Measurements from ENCODE around the gene RCN2.
"Not testable (repeated sequence)": the region's sequence is repeated elsewhere in the genome, so short reads cannot be mapped to it uniquely, and the experiment has no call there.

Gene RCN2, protein sequence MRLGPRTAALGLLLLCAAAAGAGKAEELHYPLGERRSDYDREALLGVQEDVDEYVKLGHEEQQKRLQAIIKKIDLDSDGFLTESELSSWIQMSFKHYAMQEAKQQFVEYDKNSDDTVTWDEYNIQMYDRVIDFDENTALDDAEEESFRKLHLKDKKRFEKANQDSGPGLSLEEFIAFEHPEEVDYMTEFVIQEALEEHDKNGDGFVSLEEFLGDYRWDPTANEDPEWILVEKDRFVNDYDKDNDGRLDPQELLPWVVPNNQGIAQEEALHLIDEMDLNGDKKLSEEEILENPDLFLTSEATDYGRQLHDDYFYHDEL
- total RNA-seq = 21.1 to 34.9 (median 25.8) reads per million in 3 donors

DNA sequence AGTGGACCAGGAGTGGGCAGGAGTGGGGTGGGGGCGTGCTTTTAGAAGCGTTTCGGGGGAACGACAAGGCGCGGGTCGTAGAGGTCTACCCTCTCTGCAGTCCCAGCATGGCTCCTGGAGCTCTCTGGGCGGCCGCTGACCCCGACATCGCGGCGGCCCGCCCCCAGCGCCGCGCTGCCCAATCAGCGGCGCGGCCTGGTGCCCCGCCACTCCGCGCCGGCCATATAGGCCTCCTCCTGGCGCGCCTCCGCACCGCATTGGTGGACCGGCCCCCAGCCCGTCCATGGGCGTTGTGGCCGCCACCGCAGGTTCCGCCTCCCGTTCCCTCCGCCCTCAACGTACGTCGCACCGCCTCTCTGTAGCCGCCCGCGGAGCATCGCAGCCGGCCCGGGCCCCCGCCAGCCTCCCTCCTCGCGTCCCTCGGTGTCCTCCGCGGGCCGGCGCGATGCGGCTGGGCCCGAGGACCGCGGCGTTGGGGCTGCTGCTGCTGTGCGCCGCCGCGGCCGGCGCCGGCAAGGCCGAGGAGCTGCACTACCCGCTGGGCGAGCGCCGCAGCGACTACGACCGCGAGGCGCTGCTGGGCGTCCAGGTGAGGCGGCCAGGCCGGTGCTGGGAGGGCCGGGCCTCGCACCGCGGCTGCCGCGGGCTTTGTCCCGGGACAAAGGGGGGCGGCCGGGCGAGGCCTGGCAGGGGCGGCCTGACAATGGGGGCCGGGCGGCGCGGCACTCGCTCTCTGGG is at the start of gene RCN2:
TSS of gene RCN2 (plus strand) at position 353 of the 738 bp plus-strand sequence. CDS start at position 446, 93 bp downstream.
- Histone ChIP-seq H3K4me1 (ENCODE audit: control insufficient read depth, insufficient read depth, low read length, poor library complexity, severe bottlenecking) (peaks cover 4% of the 10 kb centered on the region), H3K27me3 (replicated peaks; ENCODE audit: control insufficient read depth, insufficient read depth, low read length, poor library complexity, severe bottlenecking) (no peaks in the 10 kb centered on the region), H3K36me3 (ENCODE audit: control insufficient read depth, insufficient read depth, low read length) (peaks cover 3% of the 10 kb centered on the region), H3K4me3 (ENCODE audit: insufficient read depth, low read depth, low read length, poor library complexity, severe bottlenecking) (peak within 1 kb of the TSS; percentile 79), H3K9me3 (ENCODE audit: control insufficient read depth, low read length) (no peaks in the 10 kb centered on the region), H3K27ac (ENCODE audit: insufficient read depth, low read length, poor library complexity, severe bottlenecking) (peak within 1 kb of the TSS; percentile 63)
- peak; percentile 87 to 89 (median 87) for DNase-seq

DNA sequence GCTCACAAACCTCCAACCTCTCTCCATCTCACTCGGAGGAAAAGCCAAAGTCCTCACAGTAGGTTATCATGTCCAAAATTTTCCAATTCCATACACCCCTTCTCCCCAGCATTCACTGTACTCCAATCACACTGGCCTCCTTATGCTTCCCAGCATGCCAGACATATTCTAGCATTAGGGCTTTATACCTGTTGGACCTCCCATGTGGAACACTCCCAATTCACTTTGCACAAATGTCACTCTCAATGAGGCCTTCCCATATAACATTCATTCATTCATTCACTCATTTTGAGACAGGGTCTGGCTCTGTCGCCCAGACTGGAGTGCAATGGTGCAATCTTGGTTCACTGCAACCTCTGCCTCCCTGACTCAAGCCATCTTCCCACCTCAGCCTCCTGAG is 46.3 kb upstream of the RCN2 start:
- H3K27ac ChIP-seq (ENCODE audit: insufficient read depth, low read length, poor library complexity, severe bottlenecking) = no peak overlapping the region
- H3K36me3 ChIP-seq (ENCODE audit: control insufficient read depth, insufficient read depth, low read length) = peaks cover 6% of the 10 kb centered on the region
- H3K4me3 ChIP-seq (ENCODE audit: insufficient read depth, low read depth, low read length, poor library complexity, severe bottlenecking) = no peak overlapping the region
- H3K9me3 ChIP-seq (ENCODE audit: control insufficient read depth, low read length) = no peaks in the 10 kb centered on the region
- no peaks in the 10 kb centered on the region for H3K27me3 ChIP-seq (replicated peaks; ENCODE audit: control insufficient read depth, insufficient read depth, low read length, poor library complexity, severe bottlenecking)
- DNase-seq = no peak
- no peaks in the 10 kb centered on the region for H3K4me1 ChIP-seq (ENCODE audit: control insufficient read depth, insufficient read depth, low read length, poor library complexity, severe bottlenecking)

DNA sequence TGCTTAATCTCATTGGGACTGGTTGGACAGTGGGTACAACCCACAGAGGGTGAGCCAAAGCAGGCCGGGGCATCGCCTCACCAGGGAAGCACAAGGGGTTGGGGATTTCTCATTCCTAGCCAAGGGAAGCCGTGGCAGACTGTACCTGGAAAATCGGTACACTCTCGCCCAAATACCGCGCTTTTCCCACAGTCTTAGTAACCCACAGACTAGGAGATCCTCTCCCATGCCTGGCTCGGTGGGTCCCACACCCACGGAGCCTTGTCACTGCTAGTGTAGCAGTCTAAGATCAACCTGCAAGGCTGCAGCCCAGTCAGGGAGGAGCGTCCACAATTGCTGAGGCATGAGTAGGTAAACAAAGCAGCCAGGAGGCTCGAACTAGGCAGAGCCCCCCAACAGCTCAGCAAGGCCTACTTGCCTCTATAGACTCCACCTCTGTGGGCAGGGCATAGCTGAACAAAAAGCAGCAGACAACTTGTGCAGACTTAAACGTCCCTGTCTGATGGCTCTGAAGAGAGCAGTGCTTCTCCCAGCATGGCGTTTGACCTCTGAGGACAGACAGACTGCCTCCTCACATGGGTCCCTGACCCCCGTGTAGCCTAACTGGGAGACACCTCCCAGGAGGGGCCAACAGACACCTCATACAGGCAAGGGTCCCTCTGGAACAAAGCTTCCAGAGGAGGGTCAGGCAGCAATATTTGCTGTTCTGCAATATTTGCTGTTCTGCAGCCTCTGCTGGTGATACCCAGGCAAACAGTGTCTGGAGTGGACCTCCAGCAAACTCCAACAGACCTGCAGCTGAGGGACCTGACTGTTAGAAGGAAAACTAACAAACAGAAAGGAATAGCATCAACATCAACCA is 44.0 kb upstream of the RCN2 start:
- not testable (repeated sequence) for H3K4me3 ChIP-seq (ENCODE audit: insufficient read depth, low read depth, low read length, poor library complexity, severe bottlenecking); DNase-seq; H3K9me3 ChIP-seq (ENCODE audit: control insufficient read depth, low read length); H3K27ac ChIP-seq (ENCODE audit: insufficient read depth, low read length, poor library complexity, severe bottlenecking); H3K4me1 ChIP-seq (ENCODE audit: control insufficient read depth, insufficient read depth, low read length, poor library complexity, severe bottlenecking); H3K36me3 ChIP-seq (ENCODE audit: control insufficient read depth, insufficient read depth, low read length); H3K27me3 ChIP-seq (replicated peaks; ENCODE audit: control insufficient read depth, insufficient read depth, low read length, poor library complexity, severe bottlenecking)

DNA sequence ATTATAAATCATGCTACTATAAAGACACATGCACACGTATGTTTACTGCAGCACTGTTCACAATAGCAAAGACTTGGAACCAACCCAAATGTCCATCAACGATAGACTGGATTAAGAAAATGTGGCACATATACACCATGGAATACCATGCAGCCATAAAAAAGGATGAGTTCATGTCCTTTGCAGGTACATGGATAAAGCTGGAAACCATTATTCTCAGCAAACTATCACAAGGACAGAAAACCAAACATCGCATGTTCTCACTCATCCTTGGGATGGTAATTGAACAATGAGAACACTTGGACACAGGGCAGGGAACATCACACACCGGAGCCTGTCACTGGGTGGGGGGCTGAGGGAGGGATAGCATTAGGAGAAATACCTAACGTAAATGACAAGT is 38.7 kb upstream of the RCN2 start:
- not testable (repeated sequence) for H3K9me3 ChIP-seq (ENCODE audit: control insufficient read depth, low read length); DNase-seq

DNA sequence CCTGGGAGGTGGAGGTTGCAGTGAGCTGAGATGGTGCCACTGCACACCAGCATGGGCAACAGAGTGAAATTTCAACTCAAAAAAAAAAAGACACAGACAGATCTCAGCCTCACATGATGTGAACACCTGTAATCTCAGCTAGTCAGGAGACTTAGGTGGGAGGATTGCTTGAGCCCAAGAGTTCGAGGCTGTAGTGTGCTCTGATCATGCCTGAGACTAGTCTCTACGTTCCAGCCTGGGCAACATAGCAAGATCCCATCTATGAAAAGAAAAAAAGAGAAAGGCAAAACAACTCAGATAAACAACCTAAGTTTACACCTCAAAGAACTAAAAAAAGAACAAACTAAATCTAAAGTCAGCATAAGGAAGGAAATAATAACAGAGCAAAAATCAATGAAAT is 37.4 kb upstream of the RCN2 start:
- no peak overlapping the region for H3K27ac ChIP-seq (ENCODE audit: insufficient read depth, low read length, poor library complexity, severe bottlenecking)
- H3K36me3 ChIP-seq (ENCODE audit: control insufficient read depth, insufficient read depth, low read length) = no peaks in the 10 kb centered on the region
- no peaks in the 10 kb centered on the region for H3K4me1 ChIP-seq (ENCODE audit: control insufficient read depth, insufficient read depth, low read length, poor library complexity, severe bottlenecking)
- no peak overlapping the region for H3K4me3 ChIP-seq (ENCODE audit: insufficient read depth, low read depth, low read length, poor library complexity, severe bottlenecking)
- H3K9me3 ChIP-seq (ENCODE audit: control insufficient read depth, low read length) = no peaks in the 10 kb centered on the region
- no peaks in the 10 kb centered on the region for H3K27me3 ChIP-seq (replicated peaks; ENCODE audit: control insufficient read depth, insufficient read depth, low read length, poor library complexity, severe bottlenecking)
- DNase-seq = no peak

More for the DNA sequence above, 38.7 kb upstream of the RCN2 start:
- H3K27ac ChIP-seq (ENCODE audit: insufficient read depth, low read length, poor library complexity, severe bottlenecking); H3K4me3 ChIP-seq (ENCODE audit: insufficient read depth, low read depth, low read length, poor library complexity, severe bottlenecking); H3K27me3 ChIP-seq (replicated peaks; ENCODE audit: control insufficient read depth, insufficient read depth, low read length, poor library complexity, severe bottlenecking); H3K36me3 ChIP-seq (ENCODE audit: control insufficient read depth, insufficient read depth, low read length); H3K4me1 ChIP-seq (ENCODE audit: control insufficient read depth, insufficient read depth, low read length, poor library complexity, severe bottlenecking): not testable (repeated sequence)

DNA sequence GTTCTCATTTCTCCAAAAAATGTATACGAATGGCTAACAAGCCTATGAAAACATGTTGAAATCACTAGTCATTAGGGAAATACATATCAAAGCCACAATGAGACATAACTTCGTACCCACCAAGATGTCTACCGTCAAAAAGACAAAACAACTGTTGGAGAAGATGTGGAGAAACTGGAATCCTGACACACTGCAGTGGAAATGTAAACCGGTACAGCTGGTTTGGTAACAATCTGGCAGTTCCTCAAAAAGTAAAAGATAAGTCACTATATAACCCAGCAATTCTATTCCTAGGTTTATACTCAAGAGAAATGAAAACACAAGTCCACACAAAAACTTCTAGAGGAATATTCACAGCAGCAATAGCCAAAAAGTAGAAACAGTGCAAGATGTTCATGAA is 33.4 kb upstream of the RCN2 start:
- Histone ChIP-seq H3K9me3 (ENCODE audit: control insufficient read depth, low read length) (no peaks in the 10 kb centered on the region), H3K4me1 (ENCODE audit: control insufficient read depth, insufficient read depth, low read length, poor library complexity, severe bottlenecking) (no peaks in the 10 kb centered on the region), H3K27ac (ENCODE audit: insufficient read depth, low read length, poor library complexity, severe bottlenecking) (no peak overlapping the region), H3K4me3 (ENCODE audit: insufficient read depth, low read depth, low read length, poor library complexity, severe bottlenecking) (no peak overlapping the region), H3K27me3 (replicated peaks; ENCODE audit: control insufficient read depth, insufficient read depth, low read length, poor library complexity, severe bottlenecking) (no peaks in the 10 kb centered on the region), H3K36me3 (ENCODE audit: control insufficient read depth, insufficient read depth, low read length) (no peaks in the 10 kb centered on the region)
- DNase-seq = no peak

DNA sequence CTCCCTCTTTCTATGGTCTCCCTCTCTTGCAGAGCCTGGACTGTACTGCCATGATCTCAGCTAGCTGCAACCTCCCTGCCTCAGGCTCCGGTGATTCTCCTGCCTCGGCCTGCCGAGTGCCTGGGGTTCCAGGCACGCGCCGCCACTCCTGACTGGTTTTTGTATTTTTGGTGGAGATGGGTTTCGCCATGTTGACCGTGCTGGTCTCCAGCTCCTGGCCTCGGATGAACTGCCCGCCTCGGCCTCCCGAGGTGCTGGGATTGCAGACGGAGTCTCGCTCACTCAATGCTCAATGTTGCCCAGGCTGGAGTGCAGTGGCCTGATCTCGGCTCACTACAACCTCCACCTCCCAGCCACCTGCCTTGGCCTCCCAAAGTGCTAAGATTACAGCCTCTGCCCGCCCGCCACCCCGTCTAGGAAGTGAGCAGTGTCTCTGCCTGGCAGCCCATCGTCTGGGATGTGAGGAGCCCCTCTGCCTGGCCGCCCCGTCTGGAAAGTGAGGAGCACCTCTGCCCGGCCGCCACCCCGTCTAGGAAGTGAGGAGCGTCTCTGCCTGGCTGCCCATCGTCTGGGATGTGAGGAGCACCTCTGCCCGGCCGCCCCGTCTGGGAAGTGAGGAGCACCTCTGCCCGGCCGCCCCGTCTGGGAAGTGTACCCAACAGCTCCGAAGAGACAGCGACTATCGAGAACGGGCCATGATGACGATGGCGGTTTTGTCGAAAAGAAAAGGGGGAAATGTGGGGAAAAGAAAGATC is 32.2 kb upstream of the RCN2 start:
- not testable (repeated sequence) for H3K27ac ChIP-seq (ENCODE audit: insufficient read depth, low read length, poor library complexity, severe bottlenecking); H3K4me1 ChIP-seq (ENCODE audit: control insufficient read depth, insufficient read depth, low read length, poor library complexity, severe bottlenecking); H3K4me3 ChIP-seq (ENCODE audit: insufficient read depth, low read depth, low read length, poor library complexity, severe bottlenecking); H3K9me3 ChIP-seq (ENCODE audit: control insufficient read depth, low read length); DNase-seq; H3K27me3 ChIP-seq (replicated peaks; ENCODE audit: control insufficient read depth, insufficient read depth, low read length, poor library complexity, severe bottlenecking); H3K36me3 ChIP-seq (ENCODE audit: control insufficient read depth, insufficient read depth, low read length)

DNA sequence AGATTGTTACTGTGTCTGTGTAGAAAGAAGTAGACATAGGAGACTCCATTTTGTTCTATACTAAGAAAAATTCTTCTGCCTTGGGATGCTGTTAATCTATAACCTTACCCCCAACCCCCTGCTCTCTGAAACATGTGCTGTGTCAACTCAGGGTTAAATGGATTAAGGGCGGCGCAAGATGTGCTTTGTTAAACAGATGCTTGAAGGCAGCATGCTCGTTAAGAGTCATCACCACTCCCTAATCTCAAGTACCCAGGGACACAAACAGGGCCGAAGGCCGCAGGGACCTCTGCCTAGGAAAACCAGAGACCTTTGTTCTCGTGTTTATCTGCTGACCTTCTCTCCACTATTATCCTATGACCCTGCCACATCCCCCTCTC is 31.6 kb upstream of the RCN2 start:
- H3K4me3 ChIP-seq (ENCODE audit: insufficient read depth, low read depth, low read length, poor library complexity, severe bottlenecking); H3K36me3 ChIP-seq (ENCODE audit: control insufficient read depth, insufficient read depth, low read length); DNase-seq; H3K27ac ChIP-seq (ENCODE audit: insufficient read depth, low read length, poor library complexity, severe bottlenecking); H3K27me3 ChIP-seq (replicated peaks; ENCODE audit: control insufficient read depth, insufficient read depth, low read length, poor library complexity, severe bottlenecking); H3K9me3 ChIP-seq (ENCODE audit: control insufficient read depth, low read length): not testable (repeated sequence)
- H3K4me1 ChIP-seq (ENCODE audit: control insufficient read depth, insufficient read depth, low read length, poor library complexity, severe bottlenecking) = peaks cover 14% of the 10 kb centered on the region

DNA sequence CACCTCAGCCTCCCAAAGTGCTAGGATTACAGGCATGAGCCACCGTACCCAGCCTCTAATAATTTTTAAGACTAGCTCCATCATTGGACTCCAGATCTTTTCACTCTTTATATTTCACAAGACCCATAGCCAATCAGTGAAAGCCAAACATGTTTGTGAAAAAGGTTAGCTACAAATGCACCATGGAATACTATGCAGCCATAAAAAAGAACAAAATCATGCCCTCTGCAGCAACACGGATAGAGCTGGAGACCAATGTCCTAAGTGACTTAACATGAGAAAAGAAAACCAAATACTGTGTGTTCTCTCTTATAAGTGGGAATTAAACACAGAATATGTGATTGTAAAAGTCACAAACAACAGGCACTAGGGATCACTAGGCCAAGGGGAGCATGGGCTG is 29.6 kb upstream of the RCN2 start:
- H3K27me3 ChIP-seq (replicated peaks; ENCODE audit: control insufficient read depth, insufficient read depth, low read length, poor library complexity, severe bottlenecking) = no peaks in the 10 kb centered on the region
- H3K27ac ChIP-seq (ENCODE audit: insufficient read depth, low read length, poor library complexity, severe bottlenecking) = no peak overlapping the region
- H3K4me3 ChIP-seq (ENCODE audit: insufficient read depth, low read depth, low read length, poor library complexity, severe bottlenecking) = no peak overlapping the region
- peaks cover 22% of the 10 kb centered on the region for H3K4me1 ChIP-seq (ENCODE audit: control insufficient read depth, insufficient read depth, low read length, poor library complexity, severe bottlenecking)
- no peak for DNase-seq
- H3K9me3 ChIP-seq (ENCODE audit: control insufficient read depth, low read length) = no peaks in the 10 kb centered on the region
- H3K36me3 ChIP-seq (ENCODE audit: control insufficient read depth, insufficient read depth, low read length) = no peaks in the 10 kb centered on the region

Measured in effector memory CD4-positive, alpha-beta T cell (primary cell).